Thyroid gland (tissue), 4 donors: Measurements from ENCODE around the gene HNRNPA0.

Experiments
- POLR2A ChIP-seq, 2 donors: fragments of 450-650 bp; IDR thresholded peaks; one replicate each; pipeline ENCODE4 v1.6.1; 2017; ENCODE audit warnings: antibody characterized with exemption in 2 of 2, mild to moderate bottlenecking in 2 of 2, moderate library complexity in 1 of 2
- TF ChIP-seq, protein P1 (sequence below), 6 experiments: fragments of 200-600 bp in 3 of 6; fragments of 450-650 bp in 3 of 6; sonication (generic) in 3 of 6; IDR thresholded peaks; one replicate each; pipeline ENCODE4 v1.5.1; 2016 to 2019; ENCODE audit warnings: antibody characterized with exemption in 6 of 6, mild to moderate bottlenecking in 2 of 6, inconsistent platforms in 1 of 6, moderate library complexity in 1 of 6

DNA sequence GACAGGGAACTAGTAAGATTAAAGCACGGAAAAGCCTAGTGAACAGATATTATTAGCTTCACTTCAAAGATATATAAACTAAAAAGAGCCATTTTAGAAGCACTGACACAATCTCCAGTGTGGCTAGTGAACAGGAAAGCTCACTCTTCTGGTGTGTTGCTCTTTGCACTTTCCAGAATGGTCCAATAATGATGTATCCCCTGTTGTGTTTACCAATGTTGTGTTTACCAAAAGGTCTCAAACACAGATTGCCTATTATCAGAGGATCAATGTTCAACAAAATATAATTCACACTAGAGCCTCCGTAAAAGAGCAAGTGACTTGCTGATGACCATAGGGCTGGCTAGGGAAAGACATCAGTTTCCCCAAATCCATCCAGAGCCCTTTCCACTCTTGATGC lies 29.9 kb downstream of the HNRNPA0 start:
- TF ChIP-seq, protein P1, sequence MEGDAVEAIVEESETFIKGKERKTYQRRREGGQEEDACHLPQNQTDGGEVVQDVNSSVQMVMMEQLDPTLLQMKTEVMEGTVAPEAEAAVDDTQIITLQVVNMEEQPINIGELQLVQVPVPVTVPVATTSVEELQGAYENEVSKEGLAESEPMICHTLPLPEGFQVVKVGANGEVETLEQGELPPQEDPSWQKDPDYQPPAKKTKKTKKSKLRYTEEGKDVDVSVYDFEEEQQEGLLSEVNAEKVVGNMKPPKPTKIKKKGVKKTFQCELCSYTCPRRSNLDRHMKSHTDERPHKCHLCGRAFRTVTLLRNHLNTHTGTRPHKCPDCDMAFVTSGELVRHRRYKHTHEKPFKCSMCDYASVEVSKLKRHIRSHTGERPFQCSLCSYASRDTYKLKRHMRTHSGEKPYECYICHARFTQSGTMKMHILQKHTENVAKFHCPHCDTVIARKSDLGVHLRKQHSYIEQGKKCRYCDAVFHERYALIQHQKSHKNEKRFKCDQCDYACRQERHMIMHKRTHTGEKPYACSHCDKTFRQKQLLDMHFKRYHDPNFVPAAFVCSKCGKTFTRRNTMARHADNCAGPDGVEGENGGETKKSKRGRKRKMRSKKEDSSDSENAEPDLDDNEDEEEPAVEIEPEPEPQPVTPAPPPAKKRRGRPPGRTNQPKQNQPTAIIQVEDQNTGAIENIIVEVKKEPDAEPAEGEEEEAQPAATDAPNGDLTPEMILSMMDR (IDR thresholded peaks at IDR 0.05): no peak
- TF ChIP-seq POLR2A (IDR thresholded peaks at IDR 0.05): no peak
